OCI-M1 (cell line): Measurements from ENCODE around the gene NKD2.

ENCODE experiments used
- DNase-seq: peaks from one replicate; lab custom pipeline; 2025; lab: John Stamatoyannopoulos, UW

Gene NKD2

GRCh38 chr5:1030801-1031271 lies 22.2 kb downstream of the NKD2 start:
- no peak for DNase-seq

GRCh38 chr5:1031306-1031959 lies 22.8 kb downstream of the NKD2 start:
- DNase-seq: no peak

GRCh38 chr5:1032011-1032410 lies 23.4 kb downstream of the NKD2 start:
- no peak for DNase-seq

GRCh38 chr5:1032551-1033027 lies 24.0 kb downstream of the NKD2 start:
- no peak for DNase-seq

- no peak for DNase-seq
Measured at GRCh38 chr5:1033178-1033577, 24.6 kb downstream of the NKD2 start.

GRCh38 chr5:1033606-1034420 lies 25.2 kb downstream of the NKD2 start:
- no peak for DNase-seq

- DNase-seq: no peak
Measured at GRCh38 chr5:1034421-1034905, 25.9 kb downstream of the NKD2 start.

GRCh38 chr5:1034986-1035385 lies 26.4 kb downstream of the NKD2 start:
- DNase-seq: no peak

GRCh38 chr5:1035421-1036405 lies 27.1 kb downstream of the NKD2 start:
- no peak for DNase-seq

- no peak for DNase-seq
Measured at GRCh38 chr5:1036504-1037122, 28.0 kb downstream of the NKD2 start.

GRCh38 chr5:1037123-1037670 lies 28.6 kb downstream of the NKD2 start:
- no peak for DNase-seq

- no peak for DNase-seq
Measured at GRCh38 chr5:1037671-1038416, 29.2 kb downstream of the NKD2 start.

GRCh38 chr5:1038417-1039209 lies 30.0 kb downstream of the NKD2 start:
- no peak for DNase-seq

GRCh38 chr5:1039210-1039548 lies 30.6 kb downstream of the NKD2 start:
- DNase-seq: no peak

GRCh38 chr5:1039706-1040260 lies 31.2 kb downstream of the NKD2 start:
- DNase-seq: no peak

GRCh38 chr5:1040571-1040970 lies 32.0 kb downstream of the NKD2 start:
- no peak for DNase-seq

GRCh38 chr5:1041225-1042143 lies 32.9 kb downstream of the NKD2 start:
- DNase-seq: no peak

GRCh38 chr5:1042626-1043025 lies 34.0 kb downstream of the NKD2 start:
- no peak for DNase-seq
